Activated CD8-positive, alpha-beta memory T cell treated with anti-CD3 and anti-CD28 coated beads, Interleukin-2, amount 50 U/mL, for 1 hour (primary cell): ENCODE measurements around the gene CDH4.

Source experiments
- DNase-seq: peaks from one replicate; pipeline ENCODE4 v3.0.0-alpha.2; 2020; ENCODE audit errors: extremely low read depth

CDH4 gene

GRCh38 chr20:61752576-61752975, 500.5 kb downstream of the CDH4 start:
- DNase-seq, result no peak

DNA sequence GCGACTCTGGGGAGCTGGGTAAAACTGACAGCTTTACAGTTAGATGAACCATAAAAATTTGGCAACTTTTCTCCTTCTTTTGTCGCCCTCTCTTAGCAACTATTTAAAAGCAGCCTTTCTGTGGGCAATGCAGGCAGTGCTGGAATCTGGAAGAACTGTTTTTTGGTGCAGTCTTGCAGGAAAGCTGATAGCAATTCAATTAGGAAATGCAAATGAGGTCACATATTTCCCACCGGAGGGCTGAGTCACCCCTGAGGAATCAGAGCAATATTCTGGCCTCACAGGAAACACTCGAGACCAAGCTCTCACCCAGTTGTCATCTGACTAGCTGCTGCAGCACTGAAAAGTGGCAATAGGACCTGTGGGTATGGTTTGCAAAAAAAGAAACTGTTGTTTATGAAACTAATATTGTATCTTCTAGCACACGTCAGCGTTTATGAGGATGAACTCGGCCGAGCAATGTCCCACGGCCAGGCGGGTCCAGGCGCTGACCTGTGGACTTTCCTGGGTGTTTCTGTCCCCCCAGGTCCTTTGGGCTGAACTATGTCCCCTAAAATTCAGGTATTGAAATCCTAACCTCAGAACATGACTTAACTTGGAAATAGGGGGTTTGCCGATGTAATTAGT, 501.4 kb downstream of the CDH4 start:
- no peak for DNase-seq

GRCh38 chr20:61753987-61754956, 502.2 kb downstream of the CDH4 start:
- DNase-seq, result no peak

GRCh38 chr20:61754976-61755778, 503.1 kb downstream of the CDH4 start:
- DNase-seq, result no peak

DNA sequence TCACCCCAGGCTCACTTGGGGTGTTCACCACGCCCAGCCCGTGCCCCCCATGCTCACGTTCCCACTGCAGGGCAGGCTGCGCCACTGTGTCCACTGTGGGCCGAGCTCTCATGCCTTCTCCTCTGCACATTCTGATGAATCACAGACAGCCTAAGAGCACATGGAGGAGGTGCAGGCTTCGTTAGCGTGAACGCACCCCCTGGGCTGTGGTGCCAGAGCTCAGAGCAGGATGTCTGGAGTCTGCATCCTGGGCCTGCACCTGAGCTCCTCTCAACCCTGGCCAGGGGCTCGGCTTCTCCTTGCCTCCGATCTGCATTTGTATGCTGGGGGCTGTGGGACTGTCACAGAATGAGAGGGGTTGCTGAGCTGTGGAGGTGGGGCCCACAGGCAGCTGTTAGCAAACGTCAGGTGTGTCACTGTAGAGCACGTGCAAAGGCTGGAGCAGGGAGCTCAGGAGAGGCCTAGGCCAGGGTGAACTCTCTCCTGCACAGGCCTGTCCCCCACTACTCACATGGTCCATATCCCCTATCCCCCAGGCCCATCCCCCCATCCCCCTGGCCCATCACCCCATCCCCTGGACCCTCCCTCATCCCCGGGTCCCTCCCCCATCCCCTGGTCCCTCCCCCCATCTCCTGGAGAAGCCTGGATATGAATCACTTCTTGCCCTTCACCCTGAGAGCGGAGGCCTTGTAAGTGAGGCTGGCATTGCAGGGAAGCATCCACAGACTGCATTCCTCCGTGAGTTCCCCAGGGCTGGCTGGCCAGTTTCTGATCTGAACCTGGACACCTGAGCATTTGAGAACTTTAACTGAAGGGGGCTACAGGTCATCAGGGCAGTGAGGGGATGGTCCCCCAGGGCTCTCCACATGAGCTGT, 504.1 kb downstream of the CDH4 start:
- DNase-seq, result no peak

DNA sequence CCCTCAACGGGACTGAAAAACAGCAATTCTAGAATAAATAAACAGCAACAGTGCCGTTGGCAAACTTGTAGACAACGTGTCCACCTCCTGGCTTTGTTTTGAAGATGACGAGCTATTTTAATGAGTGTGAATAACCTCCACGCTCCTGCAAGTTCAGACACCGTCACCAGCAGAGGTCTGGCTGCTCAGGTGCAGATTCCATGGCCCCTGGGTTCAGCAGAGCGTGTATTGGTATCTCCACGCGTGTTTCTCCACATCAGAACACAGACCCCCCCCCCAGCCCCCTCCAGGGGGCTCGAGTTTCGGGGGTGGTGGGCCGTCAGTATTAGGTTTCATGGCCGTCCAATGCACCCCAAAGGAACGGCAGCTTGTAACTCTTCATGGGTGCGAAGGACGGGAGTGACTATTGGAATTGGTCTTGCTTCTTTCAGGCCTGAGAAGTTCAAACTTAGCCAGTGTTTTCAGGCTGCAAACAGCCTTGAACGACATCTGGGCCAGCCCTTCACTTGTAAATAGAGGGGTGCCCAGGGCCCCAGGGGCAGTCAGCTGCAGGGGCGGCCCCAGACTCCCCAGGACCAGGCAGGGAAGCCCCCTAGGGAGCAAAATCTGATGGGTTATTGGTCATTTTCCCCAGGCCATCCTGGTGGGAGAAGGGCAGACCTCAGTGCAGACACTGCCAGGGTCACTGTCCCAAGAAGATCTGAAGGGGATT, 505.1 kb downstream of the CDH4 start:
- no peak for DNase-seq

- DNase-seq, result no peak
These were observed 505.9 kb downstream of the CDH4 start for GRCh38 chr20:61757678-61758563.

DNA sequence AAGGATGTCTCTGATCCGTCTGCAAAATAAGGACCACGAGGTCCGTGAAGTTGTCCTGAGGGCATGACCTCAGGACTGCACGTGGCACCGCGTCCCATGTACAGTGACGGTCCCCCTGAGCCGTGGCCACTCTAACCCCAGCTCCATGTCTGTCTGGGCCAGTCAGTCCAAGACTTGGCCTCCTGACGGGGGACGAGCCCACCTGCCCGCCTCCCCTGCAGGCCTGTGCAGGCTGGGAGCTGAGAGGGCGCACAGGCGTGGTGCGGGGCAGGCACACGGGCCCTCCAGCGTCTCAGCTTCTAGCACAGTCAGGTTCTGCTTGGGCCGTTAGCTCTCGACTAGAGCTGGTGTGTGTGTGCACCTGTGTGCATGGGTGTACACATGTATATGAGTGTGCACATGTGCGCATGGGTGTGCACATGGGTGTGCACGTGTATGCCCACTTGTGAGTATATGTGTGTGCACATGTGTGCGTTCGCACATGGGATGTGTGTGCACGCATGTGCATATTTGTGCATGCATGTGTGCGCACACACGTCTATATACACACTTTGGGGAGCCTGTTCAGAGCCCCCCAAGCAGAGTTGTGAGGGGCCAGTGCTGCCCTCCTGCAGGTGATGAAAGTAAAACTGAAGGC, 506.6 kb downstream of the CDH4 start:
- DNase-seq, result no peak

DNA sequence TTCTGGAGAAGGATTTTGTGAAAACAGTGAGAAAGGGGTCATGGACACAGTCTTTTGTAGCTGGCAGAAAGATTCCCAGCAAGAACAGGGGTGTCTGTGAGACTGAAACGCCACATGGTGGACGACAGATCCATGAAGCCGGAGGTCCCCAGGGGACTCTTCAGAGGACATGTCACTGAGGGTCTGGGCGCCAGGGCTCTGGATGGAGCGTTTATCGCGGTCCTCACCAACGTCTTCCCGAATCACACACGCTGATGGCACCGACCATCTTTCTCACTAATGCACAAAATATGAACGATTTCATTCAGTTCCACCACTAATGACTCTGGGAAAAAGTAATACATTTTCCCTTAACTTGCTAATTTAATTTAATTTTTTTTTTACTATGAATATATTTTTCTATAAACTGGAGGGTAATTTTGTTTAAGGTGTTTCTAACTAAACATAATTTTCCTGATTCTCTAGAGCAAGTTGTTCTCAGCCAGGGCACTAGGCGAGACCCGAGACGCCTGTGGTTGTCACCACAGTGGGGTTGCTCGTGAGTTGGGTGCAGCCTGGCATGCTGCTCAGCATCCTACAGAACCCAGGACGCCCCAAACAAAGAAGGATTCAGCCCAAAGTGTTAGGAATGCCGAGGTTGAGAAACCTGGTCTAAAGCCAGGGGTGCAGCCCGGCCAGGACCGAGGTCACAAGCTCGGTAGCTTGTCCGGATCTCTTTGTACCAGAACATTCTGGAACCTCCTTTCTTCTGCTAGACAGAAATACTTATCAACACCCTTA, 507.4 kb downstream of the CDH4 start:
- DNase-seq, result no peak

DNA sequence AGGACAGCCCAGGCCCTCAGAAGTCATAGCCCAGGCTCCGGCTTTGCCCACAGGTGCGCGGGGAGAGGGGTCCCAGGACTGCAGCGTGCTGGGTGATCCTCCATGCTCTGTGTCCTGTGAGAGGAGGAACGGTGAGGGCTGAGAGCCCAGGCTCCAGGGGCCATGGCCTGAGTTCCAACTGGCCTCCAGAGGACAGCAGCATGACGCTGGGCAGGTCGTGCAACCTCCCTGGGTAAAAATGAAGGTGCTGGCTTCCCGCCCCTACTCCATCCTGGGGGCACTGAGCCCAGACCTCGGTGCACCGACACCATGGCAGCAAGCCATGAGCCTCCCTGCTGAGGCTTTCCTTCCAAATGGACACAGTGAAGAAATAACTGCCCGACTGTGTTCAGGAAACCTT, 508.3 kb downstream of the CDH4 start:
- DNase-seq, result no peak

DNA sequence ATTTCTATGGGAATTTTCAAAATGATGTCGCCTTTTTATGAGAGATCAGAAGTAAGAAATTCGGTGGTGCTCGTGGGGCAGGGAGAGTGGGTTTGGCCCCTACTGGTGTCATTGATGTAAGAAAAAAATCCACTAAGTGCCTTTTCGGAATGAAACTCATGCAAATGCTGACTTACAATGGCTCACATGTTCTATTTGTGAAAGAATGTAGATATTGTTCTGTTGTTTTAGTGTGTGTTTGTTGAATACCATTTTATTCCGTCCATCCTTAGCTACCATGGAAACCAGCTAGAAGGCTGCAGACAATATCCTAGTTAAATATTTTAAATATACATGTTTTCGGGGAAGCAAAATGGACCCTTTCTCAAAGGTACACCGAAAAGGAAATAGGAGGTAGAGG, 508.7 kb downstream of the CDH4 start:
- DNase-seq, result no peak

DNA sequence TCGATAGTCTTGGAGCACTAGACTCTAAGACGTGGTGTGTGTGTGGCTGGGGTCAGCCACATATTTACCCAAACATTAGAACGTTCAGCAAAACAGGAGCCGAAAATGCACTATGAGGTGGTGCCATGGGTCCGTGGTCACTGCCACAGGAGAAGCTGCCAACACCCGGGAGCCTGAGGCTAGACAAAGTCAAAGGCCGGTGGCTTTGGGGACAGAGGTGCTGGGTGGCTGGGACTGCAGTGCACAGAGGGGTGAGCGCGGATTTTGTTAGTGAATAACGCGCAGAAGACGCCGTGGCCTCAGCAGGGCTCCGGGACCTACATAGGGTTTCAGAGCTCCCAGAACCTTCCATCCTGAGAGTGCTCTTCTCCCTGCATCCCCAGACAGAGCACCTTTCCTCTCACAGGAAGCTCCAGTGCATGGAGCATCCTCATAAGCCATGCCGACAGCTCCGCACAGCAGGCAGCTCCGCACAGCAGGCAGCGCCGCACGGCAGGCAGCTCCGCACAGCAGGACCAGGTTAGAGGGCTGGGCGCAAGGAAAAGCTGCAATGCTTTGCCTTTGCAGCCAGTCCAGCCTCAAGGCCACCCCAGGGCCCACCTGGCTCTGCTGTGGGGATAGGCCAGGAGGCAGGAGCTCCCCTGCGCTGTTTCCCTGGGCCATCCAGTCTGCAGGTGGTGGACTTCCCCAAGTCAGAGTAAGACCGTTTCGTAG, 509.5 kb downstream of the CDH4 start:
- DNase-seq, result no peak

- no peak for DNase-seq
These were observed 510.2 kb downstream of the CDH4 start for GRCh38 chr20:61762167-61762710.

DNA sequence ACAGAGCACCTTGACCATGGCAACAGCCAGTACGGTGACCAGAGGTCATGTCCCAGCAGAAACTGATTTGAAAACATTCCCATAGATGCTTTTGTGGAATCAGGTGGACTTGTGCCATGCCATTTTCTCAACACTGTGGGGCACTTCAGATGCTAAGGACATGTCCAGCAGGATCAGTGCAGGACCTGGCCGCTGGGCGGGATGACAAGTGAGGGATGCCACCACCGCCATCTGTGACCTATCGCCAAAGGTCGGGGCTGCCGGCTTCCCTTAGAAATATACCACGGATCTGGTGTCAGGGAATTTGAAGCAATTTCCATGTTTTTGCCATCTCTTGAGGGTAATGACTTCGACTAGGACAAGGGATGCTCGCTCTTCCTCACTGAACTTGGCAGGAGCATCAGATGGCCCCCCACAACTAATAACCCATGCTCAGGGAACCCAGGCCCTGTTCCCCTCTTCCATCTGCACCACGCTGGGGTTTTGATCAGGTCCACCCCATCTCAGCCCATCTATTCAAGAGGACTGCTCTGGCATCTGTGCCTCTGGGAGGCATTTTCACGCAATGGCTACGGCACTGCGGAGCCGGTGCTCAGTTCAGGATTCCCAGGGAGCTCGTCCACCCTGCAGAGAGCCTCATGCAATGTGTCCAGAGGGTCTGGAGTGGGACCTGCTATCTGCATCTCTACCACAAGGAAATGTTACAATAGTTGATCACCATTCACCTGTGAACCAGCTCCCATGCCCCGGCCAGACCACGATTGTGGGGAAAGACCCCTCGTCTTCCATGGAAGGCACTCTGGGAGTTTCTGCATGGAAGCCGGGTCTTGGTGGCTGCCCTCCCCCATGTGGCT, 511.1 kb downstream of the CDH4 start:
- no peak for DNase-seq

DNA sequence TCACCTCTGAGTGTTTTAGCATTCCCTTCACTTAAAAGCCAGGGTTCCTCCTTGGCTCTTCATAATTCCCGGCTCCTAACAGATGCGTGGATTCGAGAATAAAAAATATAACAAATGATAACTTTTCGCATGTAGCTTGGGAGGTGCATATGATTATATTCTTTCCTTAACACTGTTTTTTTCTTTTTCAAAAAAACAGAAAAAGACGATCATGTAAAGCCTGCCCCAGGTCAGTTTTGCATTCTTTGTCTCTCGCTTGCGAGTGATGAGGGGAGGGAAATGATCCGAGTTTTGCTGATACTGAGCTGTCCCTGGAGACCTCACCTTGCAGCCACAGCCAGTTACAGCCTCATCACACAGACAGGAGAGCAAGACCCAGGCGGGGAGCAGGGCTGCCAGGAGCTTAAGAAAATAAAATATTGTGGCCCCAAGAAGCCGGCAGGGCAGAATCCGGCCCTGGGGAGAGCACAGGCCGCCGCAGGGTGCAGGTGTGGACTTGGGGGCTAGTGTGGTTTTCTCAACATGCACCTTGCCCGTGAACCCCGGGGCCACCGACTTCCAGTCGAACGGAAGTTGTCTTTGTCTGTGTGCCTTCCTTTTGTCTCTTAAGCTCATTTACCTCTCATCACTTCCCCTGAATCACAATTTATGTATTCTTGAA, 511.8 kb downstream of the CDH4 start:
- DNase-seq, result no peak

DNA sequence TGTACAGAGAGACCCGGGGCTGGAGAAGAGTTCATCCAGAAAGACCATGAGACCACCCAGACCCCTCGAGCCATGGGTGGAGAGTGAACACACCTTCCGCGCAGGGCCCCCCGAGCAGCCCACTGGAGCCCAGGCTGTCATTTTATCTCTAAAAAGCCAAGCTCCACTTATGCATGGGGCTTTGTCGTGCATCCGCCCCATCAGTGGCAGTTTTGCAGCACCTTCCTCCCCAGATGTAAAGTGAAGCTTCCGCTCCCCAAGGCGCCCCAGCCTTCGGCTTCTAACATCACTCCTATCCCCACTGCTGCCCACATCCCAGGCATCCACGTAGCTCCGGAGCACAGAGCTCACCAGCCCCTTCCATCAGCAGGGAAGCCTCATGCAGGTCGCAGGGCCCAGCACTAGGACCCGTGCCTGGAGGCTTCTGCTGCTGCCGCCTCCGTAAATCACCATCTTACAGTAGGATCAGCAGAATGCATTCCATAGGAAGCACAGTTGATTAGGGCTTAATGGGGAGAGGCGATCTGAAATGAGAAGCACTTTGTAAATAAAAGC, 512.5 kb downstream of the CDH4 start:
- no peak for DNase-seq
